Breast epithelium (tissue), 4 donors: ENCODE measurements around the gene DYRK1B. TPM values are rescaled to one million over a fixed set of nuclear protein-coding genes. Genes with fewer than 3 reads are reported as not detected.

ENCODE experiments used
- DNase-seq, 2 donors: peaks; one replicate each; pipeline ENCODE4 v3.0.0-alpha.2; 2019; ENCODE audit warnings: low spot score in 2 of 2
- H3K27ac ChIP-seq, 2 donors: fragments of 200-600 bp; sonication (generic) in 1 of 2; one replicate each; pipeline ENCODE4 v1.5.1; 2016 to 2019; ENCODE audit warnings: mild to moderate bottlenecking in 1 of 2
- H3K27me3 ChIP-seq, 2 donors: fragments of 200-600 bp; sonication (generic) in 1 of 2; one replicate each; pipeline versions ENCODE4 v1.5.1 to v1.6.0; 2017 to 2019; ENCODE audit warnings: control low read depth in 1 of 2, mild to moderate bottlenecking in 1 of 2
- H3K36me3 ChIP-seq: fragments of 200-600 bp; one replicate; pipeline ENCODE4 v1.5.1; 2019
- H3K4me1 ChIP-seq, 2 donors: fragments of 200-600 bp; sonication (generic); one replicate each; pipeline ENCODE4 v1.5.1; 2016 to 2019; ENCODE audit warnings: control low read depth in 1 of 2
- H3K4me3 ChIP-seq, 3 donors: fragments of 200-600 bp; sonication (generic); 1 replicate in 2 of 3; 2 replicates in 1 of 3; pipeline ENCODE4 v1.5.1; 2016 to 2019; ENCODE audit warnings: mild to moderate bottlenecking in 3 of 3, moderate library complexity in 2 of 3
- H3K9me3 ChIP-seq, 2 donors: fragments of 200-600 bp; sonication (generic) in 1 of 2; one replicate each; pipeline ENCODE4 v1.5.1; 2016 to 2019; ENCODE audit warnings: control low read depth in 1 of 2
- CTCF ChIP-seq, 3 donors: fragments of 450-650 bp; IDR thresholded peaks; one replicate each; pipeline ENCODE4 v1.5.1; 2016 to 2017; ENCODE audit warnings: antibody characterized with exemption in 3 of 3, mild to moderate bottlenecking in 3 of 3, moderate library complexity in 3 of 3
- POLR2A ChIP-seq: fragments of 450-650 bp; IDR thresholded peaks from one replicate; pipeline ENCODE4 v1.6.1; 2016; ENCODE audit warnings: antibody characterized with exemption, mild to moderate bottlenecking, moderate library complexity
- POLR2AphosphoS5 ChIP-seq, 3 donors: sonication (generic); formaldehyde crosslinking; IDR thresholded peaks; one replicate each; pipeline ENCODE4 v1.6.1; 2017; ENCODE audit warnings: antibody characterized with exemption in 3 of 3
- intact Hi-C: fragments of 100-400 bp; cut with DNase I; formaldehyde crosslinking; loops from one replicate; pipeline ENCODE4 v1.15.1; 2023; ENCODE audit warnings: low total_unique reads
- total RNA-seq, 3 donors: library from RNA; depleted of rRNA; stranded (reverse); fragments of >200 nt; gene quantifications; one replicate each; pipeline ENCODE4 v1.1.0, GENCODE V29; 2016

The DYRK1B gene
- total RNA-seq, 3 donors from 2014 or later: 6.2 to 12.1 (median 7.0) TPM

- no peak overlapping the region for H3K4me3 ChIP-seq
- peaks cover 0 to 11% of the 10 kb centered on the region in 2 donors for H3K27me3 ChIP-seq
- intact Hi-C loops: loop anchor here (5.0 kb wide), 1 partner anchor 384 kb away; no protein-coding TSS in a partner anchor
- no peak overlapping the region for H3K27ac ChIP-seq
- no peaks in the 10 kb centered on the region for H3K36me3 ChIP-seq
- peaks cover 9 to 16% of the 10 kb centered on the region in 2 donors for H3K9me3 ChIP-seq
- no peaks in the 10 kb centered on the region for H3K4me1 ChIP-seq
- TF ChIP-seq POLR2A (no peak), CTCF (IDR thresholded peaks at IDR 0.05) (no peak), POLR2AphosphoS5 (IDR thresholded peaks at IDR 0.05) (no peak)
- no peak for DNase-seq
These were observed 45.7 kb downstream of the DYRK1B start for GRCh38 chr19:39788244-39788643.

DNA sequence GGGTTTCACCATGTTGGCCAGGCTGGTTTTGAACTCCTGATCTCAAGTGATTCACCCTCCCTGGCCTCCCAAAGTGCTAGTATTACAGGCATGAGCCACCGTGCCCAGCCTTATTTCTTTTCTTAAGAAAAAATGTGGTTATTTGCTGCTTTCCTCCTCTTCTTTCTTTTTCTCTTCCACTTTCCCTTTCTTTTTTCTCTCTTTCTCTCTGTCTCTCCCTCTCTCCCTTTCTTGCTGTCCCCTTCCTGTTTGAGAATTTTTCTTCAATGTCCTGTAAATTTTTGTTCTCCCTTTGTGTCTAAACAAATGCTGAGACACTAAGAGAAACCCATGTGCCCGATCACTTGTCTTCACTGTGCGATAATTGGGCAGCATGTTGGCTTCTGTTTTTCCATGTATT lies 53.1 kb downstream of the DYRK1B start:
- TF ChIP-seq POLR2A (no peak), CTCF (IDR thresholded peaks at IDR 0.05) (no peak), POLR2AphosphoS5 (IDR thresholded peaks at IDR 0.05) (no peak)
- H3K36me3 ChIP-seq: no peaks in the 10 kb centered on the region
- no peaks in the 10 kb centered on the region for H3K4me1 ChIP-seq
- DNase-seq: no peak
- no peak overlapping the region for H3K27ac ChIP-seq
- intact Hi-C loops: no loop called here
- H3K27me3 ChIP-seq: peaks cover 0 to 11% of the 10 kb centered on the region in 2 donors
- H3K4me3 ChIP-seq: no peak overlapping the region
- no peaks in the 10 kb centered on the region for H3K9me3 ChIP-seq

- Histone ChIP-seq H3K4me3 (no peak within 1 kb of the TSS), H3K4me1 (no peaks in the 10 kb centered on the region), H3K9me3 (no peaks in the 10 kb centered on the region), H3K27ac (no peak within 1 kb of the TSS), H3K27me3 (no peaks in the 10 kb centered on the region), H3K36me3 (no peaks in the 10 kb centered on the region)
- DNase-seq: no peak
- intact Hi-C loops: no loop called here
- TF ChIP-seq POLR2AphosphoS5 (IDR thresholded peaks at IDR 0.05) (no peak), CTCF (IDR thresholded peaks at IDR 0.05) (no peak), POLR2A (no peak)
These were observed 55.2 kb downstream of the DYRK1B start, which contains the start of gene LEUTX for GRCh38 chr19:39778763-39779162. Gene LEUTX (plus strand): TSS chr19:39778854. CDS start chr19:39778921, 67 bp downstream.

Other genes starting within 250 kb of the DYRK1B start
- not detected for gene LGALS13, start 231.6 kb downstream of the DYRK1B start, total RNA-seq
- gene LGALS16, start 178.2 kb downstream of the DYRK1B start, total RNA-seq: not detected
- not detected for gene LGALS14, start 129.7 kb downstream of the DYRK1B start, total RNA-seq
- gene CLC, start 96.1 kb downstream of the DYRK1B start, total RNA-seq: not detected
- not detected for gene LEUTX, start 55.3 kb downstream of the DYRK1B start, total RNA-seq
- 100 to 1,000 TPM; 111 to 217 (median 145) TPM for gene FBL, start 12.2 kb upstream of the DYRK1B start, total RNA-seq
- 10 to 100 TPM; 25.9 to 77.3 (median 28.2) TPM for gene FCGBP, start 100.5 kb upstream of the DYRK1B start, total RNA-seq
- 10 to 100 TPM; 61.4 to 71.0 (median 70.8) TPM for gene PSMC4, start 137.0 kb upstream of the DYRK1B start, total RNA-seq
- 1 to 10 TPM; 4.3 to 9.7 (median 8.8) TPM for gene ZNF546, start 162.9 kb upstream of the DYRK1B start, total RNA-seq
- gene ZNF780B, start 222.1 kb upstream of the DYRK1B start, total RNA-seq: 10 to 100 TPM; 12.5 to 30.4 (median 28.8) TPM